SK-N-SH (cell line): ENCODE data around the gene KRTAP12-2. TPM values are rescaled to one million over a fixed set of nuclear protein-coding genes. Genes with fewer than 3 reads are reported as not detected.

Experiments
- CTCF ChIA-PET: fragments of 300-600, 350-600 bp; formaldehyde crosslinking; extraction: SDS; loops from one replicate; lab custom pipeline; 2021; lab: Yijun Ruan, JAX
- POLR2A ChIA-PET: fragments of 350-600 bp; sonication (Branson Sonifier 250); formaldehyde crosslinking; extraction: SDS; loops from one replicate; lab custom pipeline; 2020; ENCODE audit warnings: antibody characterized with exemption, inconsistent platforms; lab: Yijun Ruan, JAX
- DNase-seq: peaks from one replicate; pipeline ENCODE4 v3.0.0; 2012
- H2AFZ ChIP-seq: fragments of 200-600 bp; sonication (generic); 2 replicates; pipeline ENCODE4 v1.8.1; 2016; ENCODE audit warnings: antibody characterized with exemption, mild to moderate bottlenecking, low read depth
- H3F3A ChIP-seq: fragments of 200-600 bp; sonication (generic); replicated peaks from 2 replicates; pipeline ENCODE3; 2016; ENCODE audit warnings: antibody characterized with exemption, mild to moderate bottlenecking; ENCODE audit not compliant: insufficient read depth
- H3K27ac ChIP-seq, 2 experiments: fragments of 200-500 bp in 1 of 2; fragments of 200-600 bp in 1 of 2; sonication (Bioruptor generic) in 1 of 2; sonication (generic), shearing (Covaris generic) in 1 of 2; 2 replicates each; pipeline versions ENCODE4 v1.5.1 to v1.6.1; 2014 to 2016; ENCODE audit warnings: low read depth in 2 of 2, inconsistent platforms in 1 of 2, low read length in 1 of 2, mild to moderate bottlenecking in 1 of 2, mixed read lengths in 1 of 2
- H3K27me3 ChIP-seq: fragments of 200-600 bp; sonication (generic), shearing (Covaris generic); 2 replicates; pipeline ENCODE4 v1.6.1; 2016; ENCODE audit warnings: mixed run types; ENCODE audit not compliant: insufficient read depth
- H3K36me3 ChIP-seq, 2 experiments: fragments of 200-500 bp in 1 of 2; fragments of 200-600 bp in 1 of 2; sonication (Bioruptor generic) in 1 of 2; sonication (generic) in 1 of 2; replicated peaks in 1 of 2; 2 replicates each; pipeline versions ENCODE3 to v1.5.1; 2014 to 2016; ENCODE audit warnings: low read length in 1 of 2, mild to moderate bottlenecking in 1 of 2; ENCODE audit not compliant: insufficient read depth in 2 of 2, control insufficient read depth in 1 of 2
- H3K4me1 ChIP-seq, 2 experiments: fragments of 200-500 bp in 1 of 2; fragments of 200-600 bp in 1 of 2; sonication (Bioruptor generic) in 1 of 2; sonication (generic), shearing (Covaris generic) in 1 of 2; 2 replicates each; pipeline versions ENCODE4 v1.5.1 to v1.6.1; 2014 to 2016; ENCODE audit warnings: low read depth in 1 of 2, low read length in 1 of 2, mixed run types in 1 of 2; ENCODE audit not compliant: insufficient read depth in 2 of 2, control insufficient read depth in 1 of 2
- H3K4me2 ChIP-seq: fragments of 200-600 bp; sonication (generic), shearing (Covaris generic); 2 replicates; pipeline ENCODE4 v1.6.1; 2017; ENCODE audit warnings: mixed run types
- H3K4me3 ChIP-seq, 2 experiments: fragments of 200-500 bp in 1 of 2; fragments of 200-600 bp in 1 of 2; sonication (Bioruptor generic) in 1 of 2; sonication (generic), shearing (Covaris generic) in 1 of 2; 2 replicates each; pipeline versions ENCODE4 v1.5.1 to v1.8.1; 2014 to 2016; ENCODE audit warnings: low read depth in 2 of 2, inconsistent platforms in 1 of 2, low read length in 1 of 2, mild to moderate bottlenecking in 1 of 2, mixed read lengths in 1 of 2, moderate library complexity in 1 of 2
- H3K79me2 ChIP-seq: fragments of 200-600 bp; sonication (generic); 2 replicates; pipeline ENCODE4 v1.8.1; 2017; ENCODE audit warnings: mild to moderate bottlenecking; ENCODE audit not compliant: insufficient read depth
- H3K9ac ChIP-seq: fragments of 200-600 bp; sonication (generic); 2 replicates; pipeline ENCODE4 v1.6.1; 2017; ENCODE audit warnings: mixed run types
- H3K9me2 ChIP-seq: fragments of 200-600 bp; sonication (generic); 2 replicates; pipeline ENCODE4 v1.6.1; 2017; ENCODE audit warnings: mixed run types
- H3K9me3 ChIP-seq: fragments of 200-600 bp; sonication (generic); 2 replicates; pipeline ENCODE4 v1.6.1; 2017; ENCODE audit warnings: mixed run types, mild to moderate bottlenecking, moderate library complexity
- H4K20me1 ChIP-seq: fragments of 200-600 bp; sonication (generic); 2 replicates; pipeline ENCODE4 v1.6.1; 2017; ENCODE audit warnings: mild to moderate bottlenecking, mixed run types; ENCODE audit not compliant: insufficient read depth
- GABPA ChIP-seq: IDR thresholded peaks from 2 replicates; pipeline ENCODE4 v1.4.0; 2012; ENCODE audit warnings: low read depth, mild to moderate bottlenecking
- MAX ChIP-seq: IDR thresholded peaks from 2 replicates; pipeline ENCODE4 v1.4.0; 2012; ENCODE audit warnings: low read depth
- NRF1 ChIP-seq: IDR thresholded peaks from 2 replicates; pipeline ENCODE4 v1.6.1; 2012; ENCODE audit warnings: low read depth, mild to moderate bottlenecking, low read length
- PBX3 ChIP-seq: IDR thresholded peaks from 2 replicates; pipeline ENCODE4; 2012
- RAD21 ChIP-seq: IDR thresholded peaks from 2 replicates; pipeline ENCODE4 v1.6.1; 2012; ENCODE audit warnings: mild to moderate bottlenecking, low read length
- RCOR1 ChIP-seq: fragments of 150-350 bp; IDR thresholded peaks from 2 replicates; pipeline ENCODE4 v1.6.1; 2017; ENCODE audit warnings: antibody characterized with exemption, low read length
- REST ChIP-seq: IDR thresholded peaks from 2 replicates; pipeline ENCODE4 v1.6.1; 2012; ENCODE audit warnings: mild to moderate bottlenecking, low read depth, low read length, moderate library complexity
- SIN3A ChIP-seq: IDR thresholded peaks from 2 replicates; pipeline ENCODE4 v1.6.1; 2012; ENCODE audit warnings: low read depth, mild to moderate bottlenecking, low read length, moderate library complexity, borderline replicate concordance
- USF1 ChIP-seq: IDR thresholded peaks from 2 replicates; pipeline ENCODE4 v1.4.0; 2012; ENCODE audit warnings: low read depth, borderline replicate concordance
- WGBS: methylation state at CpG from one replicate; pipeline ENCODE4 v1.1.6; 2017; ENCODE audit warnings: low lambda C conversion rate; 5-methylcytosine and 5-hydroxymethylcytosine counted together
- polyA plus RNA-seq, 3 experiments: library from polyadenylated mRNA; depleted of rRNA; stranded (reverse); fragments of >200 nt; gene quantifications; 2 replicates each; pipeline ENCODE4 v1.2.3, GENCODE V29; 2012
- TF ChIP-seq, protein P1 (sequence below): fragments of 200-600 bp; sonication (generic); IDR thresholded peaks from 2 replicates; pipeline ENCODE4 v1.6.1; 2017; ENCODE audit warnings: antibody characterized with exemption, mild to moderate bottlenecking, moderate library complexity

The KRTAP12-2 gene
- polyA plus RNA-seq, 1 of the 3 experiments (the other 2 are of a cell fraction): not detected

DNA sequence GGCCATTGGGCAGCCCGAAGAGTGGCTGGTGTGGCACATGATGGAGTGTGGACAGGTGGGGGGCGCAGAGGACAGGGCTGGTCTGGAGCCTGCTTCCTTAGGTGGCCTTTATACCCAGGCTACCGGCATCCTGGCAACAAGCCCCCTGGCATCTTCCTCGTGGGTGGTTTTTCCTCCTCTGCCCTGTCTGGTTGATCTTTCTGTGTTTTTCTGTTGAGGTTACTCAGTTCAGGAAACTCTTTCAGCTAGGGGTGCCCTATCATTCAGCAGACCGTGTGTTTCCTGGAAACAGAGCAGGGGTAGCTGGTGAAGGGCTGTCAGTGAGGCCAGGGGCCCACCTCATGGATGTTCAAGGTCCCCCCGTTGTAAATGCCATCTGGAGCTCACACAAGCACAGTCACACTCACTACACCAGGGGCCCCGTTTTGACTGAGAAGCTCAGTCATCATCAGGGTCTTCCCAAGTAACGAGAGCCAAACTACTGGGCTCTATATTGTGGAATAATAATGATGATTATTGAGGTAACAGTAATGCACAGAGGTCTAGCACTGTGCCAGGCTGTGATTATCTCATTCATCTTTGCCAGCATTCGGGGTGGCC lies 12.1 kb downstream of the KRTAP12-2 start, which contains the start of gene KRTAP12-4:
TSS of gene KRTAP12-4 (minus strand) at position 84 of the 600 bp plus-strand sequence. CDS start at position 39, 45 bp downstream.
- WGBS: 4% methylated on average over 7 of the region's 9 CpGs
- CTCF ChIA-PET: no interaction called here
- no peak within 1 kb of the TSS for H3K27ac ChIP-seq

GRCh38 chr21:44653656-44654575 lies 12.8 kb downstream of the KRTAP12-2 start:
- Histone ChIP-seq H3K36me3 (no peaks in the 10 kb centered on the region), H3K4me3 (no peak overlapping the region), H3K4me2 (no peak overlapping the region), H3K4me1 (no peaks in the 10 kb centered on the region), H3K79me2 (no peaks in the 10 kb centered on the region), H4K20me1 (no peaks in the 10 kb centered on the region), H3F3A (no peaks in the 10 kb centered on the region), H3K27me3 (peaks cover 40% of the 10 kb centered on the region), H3K9ac (no peak overlapping the region), H2AFZ (no peak overlapping the region), H3K9me3 (no peaks in the 10 kb centered on the region), H3K9me2 (no peaks in the 10 kb centered on the region), H3K27ac (no peak overlapping the region)
- ChIA-PET POLR2A (interaction anchor here (1.1 kb wide), 1 partner anchor 32 kb away, joined by 3 read pairs; no protein-coding TSS in a partner anchor), CTCF (interaction anchor here (0.6 to 0.9 kb wide), 2 partner anchors 23 to 122 kb away, joined by 3 read pairs; no protein-coding TSS in a partner anchor)
- WGBS: 29% methylated on average over 10 of the region's 17 CpGs
- DNase-seq: no peak
- TF ChIP-seq MAX: no peak
- TF ChIP-seq PBX3: no peak
- TF ChIP-seq RAD21: no peak
- TF ChIP-seq, protein P1, sequence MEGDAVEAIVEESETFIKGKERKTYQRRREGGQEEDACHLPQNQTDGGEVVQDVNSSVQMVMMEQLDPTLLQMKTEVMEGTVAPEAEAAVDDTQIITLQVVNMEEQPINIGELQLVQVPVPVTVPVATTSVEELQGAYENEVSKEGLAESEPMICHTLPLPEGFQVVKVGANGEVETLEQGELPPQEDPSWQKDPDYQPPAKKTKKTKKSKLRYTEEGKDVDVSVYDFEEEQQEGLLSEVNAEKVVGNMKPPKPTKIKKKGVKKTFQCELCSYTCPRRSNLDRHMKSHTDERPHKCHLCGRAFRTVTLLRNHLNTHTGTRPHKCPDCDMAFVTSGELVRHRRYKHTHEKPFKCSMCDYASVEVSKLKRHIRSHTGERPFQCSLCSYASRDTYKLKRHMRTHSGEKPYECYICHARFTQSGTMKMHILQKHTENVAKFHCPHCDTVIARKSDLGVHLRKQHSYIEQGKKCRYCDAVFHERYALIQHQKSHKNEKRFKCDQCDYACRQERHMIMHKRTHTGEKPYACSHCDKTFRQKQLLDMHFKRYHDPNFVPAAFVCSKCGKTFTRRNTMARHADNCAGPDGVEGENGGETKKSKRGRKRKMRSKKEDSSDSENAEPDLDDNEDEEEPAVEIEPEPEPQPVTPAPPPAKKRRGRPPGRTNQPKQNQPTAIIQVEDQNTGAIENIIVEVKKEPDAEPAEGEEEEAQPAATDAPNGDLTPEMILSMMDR: no peak
- no peak for TF ChIP-seq REST

More for the DNA sequence above, 12.1 kb downstream of the KRTAP12-2 start, which contains the start of gene KRTAP12-4:
- Histone ChIP-seq H3K4me2 (no peak within 1 kb of the TSS), H3K27me3 (peaks cover 33% of the 10 kb centered on the region), H3K9ac (no peak within 1 kb of the TSS), H3K79me2 (no peaks in the 10 kb centered on the region), H3K4me1 (no peaks in the 10 kb centered on the region), H4K20me1 (no peaks in the 10 kb centered on the region), H3K36me3 (no peaks in the 10 kb centered on the region), H3K9me3 (no peaks in the 10 kb centered on the region), H3K9me2 (no peaks in the 10 kb centered on the region), H2AFZ (no peak within 1 kb of the TSS), H3F3A (no peaks in the 10 kb centered on the region), H3K4me3 (no peak within 1 kb of the TSS)
- TF ChIP-seq USF1 (no peak), GABPA (no peak), RCOR1 (no peak), RAD21 (no peak), NRF1 (no peak), MAX (no peak), SIN3A (no peak), PBX3 (no peak)
- POLR2A ChIA-PET: interaction anchor here (1.1 kb wide), 1 partner anchor 31 kb away, joined by 3 read pairs; no protein-coding TSS in a partner anchor
- no peak for DNase-seq
